Esophagus mucosa (tissue), 1 donor: ENCODE data around the gene COMMD9. TPM values are rescaled to one million over a fixed set of nuclear protein-coding genes. Genes with fewer than 3 reads are reported as not detected.

Experiments
- ATAC-seq: fragments of 200-7000 bp; cut with Tn5 transposase; one replicate; pipeline ENCODE4 v1.9.1; 2020
- total RNA-seq: library from RNA; stranded (reverse); gene quantifications from one replicate; pipeline ENCODE4 v1.2.4, GENCODE V29; 2023
- donor health status: DM: yes; HTN: yes; CAD: no.

COMMD9 gene
- total RNA-seq, 1 donor from 2014 or later, result 61.8 TPM

- no peak for ATAC-seq
Observed at GRCh38 chr11:36295926-36296325, 6.7 kb upstream of the COMMD9 start, which contains the start of gene PRR5L. PRR5L (plus strand) TSS chr11:36296288; CDS start chr11:36401122, 104,834 bp downstream.

- peak; percentile 32 for ATAC-seq
Observed at GRCh38 chr11:36292311-36292722, 3.1 kb upstream of the COMMD9 start.

GRCh38 chr11:36288442-36289225 lies 590 bp downstream of the COMMD9 start:
- ATAC-seq, result no peak

- no peak for ATAC-seq
Observed at GRCh38 chr11:36282926-36283325, 6.3 kb downstream of the COMMD9 start.

GRCh38 chr11:36281850-36282249 lies 7.4 kb downstream of the COMMD9 start:
- no peak for ATAC-seq

GRCh38 chr11:36280531-36280930 lies 8.7 kb downstream of the COMMD9 start:
- no peak for ATAC-seq

GRCh38 chr11:36278531-36279282 lies 10.5 kb downstream of the COMMD9 start:
- ATAC-seq, result no peak

GRCh38 chr11:36274414-36274813 lies 14.8 kb downstream of the COMMD9 start:
- ATAC-seq, result no peak

- ATAC-seq, result no peak
Observed at GRCh38 chr11:36273110-36273509, 16.1 kb downstream of the COMMD9 start.

GRCh38 chr11:36271794-36272407 lies 17.3 kb downstream of the COMMD9 start:
- ATAC-seq, result no peak

GRCh38 chr11:36270701-36271100 lies 18.5 kb downstream of the COMMD9 start:
- ATAC-seq, result no peak

GRCh38 chr11:36268337-36268985 lies 20.8 kb downstream of the COMMD9 start:
- ATAC-seq, result no peak

- no peak for ATAC-seq
Observed at GRCh38 chr11:36266767-36267166, 22.5 kb downstream of the COMMD9 start.

- peak; percentile 59 for ATAC-seq
Observed at GRCh38 chr11:36265793-36266628, 23.2 kb downstream of the COMMD9 start.

- no peak for ATAC-seq
Observed at GRCh38 chr11:36264973-36265344, 24.3 kb downstream of the COMMD9 start.

GRCh38 chr11:36264011-36264972 lies 24.9 kb downstream of the COMMD9 start:
- no peak for ATAC-seq

- ATAC-seq, result no peak
Observed at GRCh38 chr11:36261094-36261493, 28.1 kb downstream of the COMMD9 start.

GRCh38 chr11:36258730-36259360 lies 30.4 kb downstream of the COMMD9 start:
- peak; percentile 77 for ATAC-seq

GRCh38 chr11:36257351-36257750 lies 31.9 kb downstream of the COMMD9 start:
- ATAC-seq, result no peak

GRCh38 chr11:36254713-36255112 lies 34.5 kb downstream of the COMMD9 start:
- peak; percentile 32 for ATAC-seq
